GM23338 (cell line): ENCODE data around the gene BCAS3. TPM values are rescaled to one million over a fixed set of nuclear protein-coding genes. Genes with fewer than 3 reads are reported as not detected.

Experiments
- ATAC-seq: fragments of 200-7000 bp; cut with Tn5 transposase; 3 replicates; pipeline ENCODE4 v1.9.1; 2020
- DNase-seq: peaks from one replicate; pipeline ENCODE4 v3.0.0-alpha.2; 2015; ENCODE audit warnings: low spot score
- H2AFZ ChIP-seq: fragments of 200-600 bp; sonication (generic); 2 replicates; pipeline ENCODE4 v1.8.0; 2016; ENCODE audit warnings: antibody characterized with exemption, mild to moderate bottlenecking, moderate library complexity
- H3F3A ChIP-seq: fragments of 200-600 bp; sonication (generic); replicated peaks from 2 replicates; pipeline ENCODE4 v1.8.0; 2017; ENCODE audit warnings: antibody characterized with exemption, mixed run types, low read depth
- H3K27ac ChIP-seq: fragments of 200-600 bp; sonication (generic); 2 replicates; pipeline ENCODE4 v1.6.1; 2016; ENCODE audit warnings: low read depth
- H3K27me3 ChIP-seq: fragments of 200-600 bp; sonication (generic); 2 replicates; pipeline ENCODE4 v1.8.0; 2016; ENCODE audit warnings: mild to moderate bottlenecking, mixed run types, moderate library complexity; ENCODE audit not compliant: insufficient read depth
- H3K36me3 ChIP-seq: fragments of 200-600 bp; sonication (generic); 2 replicates; pipeline ENCODE4 v1.8.0; 2016; ENCODE audit warnings: mild to moderate bottlenecking; ENCODE audit not compliant: insufficient read depth
- H3K4me1 ChIP-seq: fragments of 200-600 bp; sonication (generic); 2 replicates; pipeline ENCODE4 v1.8.0; 2016; ENCODE audit warnings: mild to moderate bottlenecking, moderate library complexity; ENCODE audit not compliant: insufficient read depth
- H3K4me2 ChIP-seq: fragments of 200-600 bp; sonication (generic); 2 replicates; pipeline ENCODE4 v1.7.1; 2017; ENCODE audit warnings: mixed run types
- H3K4me3 ChIP-seq: fragments of 200-600 bp; sonication (generic); 2 replicates; pipeline ENCODE4 v1.6.1; 2016; ENCODE audit warnings: mixed run types
- H3K79me2 ChIP-seq: fragments of 200-600 bp; sonication (generic); replicated peaks from 2 replicates; pipeline ENCODE4 v1.8.0; 2017; ENCODE audit warnings: mild to moderate bottlenecking; ENCODE audit not compliant: insufficient read depth
- H3K9me2 ChIP-seq: fragments of 200-600 bp; sonication (generic); 2 replicates; pipeline ENCODE4 v1.8.0; 2017; ENCODE audit not compliant: insufficient read depth
- H4K20me1 ChIP-seq: fragments of 200-600 bp; sonication (generic); replicated peaks from 2 replicates; pipeline ENCODE4 v1.8.0; 2017; ENCODE audit warnings: mild to moderate bottlenecking; ENCODE audit not compliant: insufficient read depth
- H3K27ac Mint-ChIP-seq: 2 replicates; pipeline ENCODE4 v1.8.0; 2020; ENCODE audit warnings: inconsistent platforms, mild to moderate bottlenecking, moderate library complexity, mixed read lengths
- H3K27me3 Mint-ChIP-seq: 3 replicates; pipeline ENCODE4 v1.8.0; 2022; ENCODE audit warnings: low read depth, mild to moderate bottlenecking, moderate library complexity, mixed read lengths, inconsistent platforms; ENCODE audit not compliant: insufficient read depth, poor library complexity
- H3K36me3 Mint-ChIP-seq: 3 replicates; pipeline ENCODE4 v1.8.0; 2021; ENCODE audit warnings: low read depth, mild to moderate bottlenecking, inconsistent platforms, moderate library complexity, mixed read lengths
- H3K4me1 Mint-ChIP-seq: 3 replicates; pipeline ENCODE4 v1.8.0; 2020; ENCODE audit warnings: mild to moderate bottlenecking, inconsistent platforms, mixed read lengths
- H3K4me3 Mint-ChIP-seq: 3 replicates; pipeline ENCODE4 v1.8.0; 2021; ENCODE audit warnings: moderate library complexity, mild to moderate bottlenecking, inconsistent platforms, mixed read lengths
- H3K9me3 Mint-ChIP-seq: 3 replicates; pipeline ENCODE4 v1.8.0; 2020; ENCODE audit warnings: moderate library complexity, mild to moderate bottlenecking, inconsistent platforms, mixed read lengths
- EZH2 ChIP-seq: fragments of 200-600 bp; sonication (generic); IDR thresholded peaks from one replicate; pipeline ENCODE4 v1.8.0; 2017; ENCODE audit warnings: antibody characterized with exemption, mild to moderate bottlenecking, low read depth; ENCODE audit not compliant: unreplicated experiment
- EZH2phosphoT487 ChIP-seq: fragments of 200-600 bp; sonication (generic); IDR thresholded peaks from one replicate; pipeline ENCODE4 v1.8.1; 2018; ENCODE audit warnings: antibody characterized with exemption; ENCODE audit not compliant: unreplicated experiment
- STAT1 ChIP-seq: IDR thresholded peaks from one replicate; pipeline ENCODE4 v1.6.1; 2016; ENCODE audit warnings: antibody characterized with exemption; ENCODE audit not compliant: unreplicated experiment
- ZNF114 ChIP-seq: fragments of 250-450 bp; sonication (Bioruptor Pico); IDR thresholded peaks from 2 replicates; pipeline ENCODE4 v1.5.0; 2020; ENCODE audit warnings: mild to moderate bottlenecking, moderate library complexity
- polyA plus RNA-seq: library from polyadenylated mRNA; unstranded; fragments of >200 nt; fragmentation: Nextera tagmentation; extraction: Ambion mirVana; gene quantifications from 2 replicates; pipeline ENCODE4 v1.2.1, GENCODE V29; 2016
- total RNA-seq: library from RNA; depleted of rRNA; stranded (reverse); fragments of >200 nt; shearing (Covaris generic); gene quantifications from 2 replicates; pipeline ENCODE4 v1.2.3, GENCODE V29; 2014
- TF ChIP-seq, protein P1 (sequence below): fragments of 250-450 bp; sonication (Bioruptor Pico); IDR thresholded peaks from 2 replicates; pipeline ENCODE4 v1.5.0; 2020; ENCODE audit warnings: mild to moderate bottlenecking, moderate library complexity
- TF ChIP-seq, protein P2 (sequence below), 2 experiments: fragments of 200-600 bp in 1 of 2; sonication (generic) in 1 of 2; conservative IDR thresholded peaks; 2 replicates each; pipeline versions ENCODE4 v1.5.1 to v1.6.1; 2016 to 2017; ENCODE audit warnings: antibody characterized with exemption in 2 of 2, low read depth in 2 of 2, mild to moderate bottlenecking in 2 of 2, moderate library complexity in 1 of 2
- TF ChIP-seq, protein P3 (sequence below): IDR thresholded peaks from one replicate; pipeline ENCODE4 v1.6.1; 2018; ENCODE audit warnings: antibody characterized with exemption; ENCODE audit not compliant: unreplicated experiment

The BCAS3 gene
- total and polyA plus RNA-seq, 2 experiments from 2014 or later, result 8.2 to 28.0 TPM

DNA sequence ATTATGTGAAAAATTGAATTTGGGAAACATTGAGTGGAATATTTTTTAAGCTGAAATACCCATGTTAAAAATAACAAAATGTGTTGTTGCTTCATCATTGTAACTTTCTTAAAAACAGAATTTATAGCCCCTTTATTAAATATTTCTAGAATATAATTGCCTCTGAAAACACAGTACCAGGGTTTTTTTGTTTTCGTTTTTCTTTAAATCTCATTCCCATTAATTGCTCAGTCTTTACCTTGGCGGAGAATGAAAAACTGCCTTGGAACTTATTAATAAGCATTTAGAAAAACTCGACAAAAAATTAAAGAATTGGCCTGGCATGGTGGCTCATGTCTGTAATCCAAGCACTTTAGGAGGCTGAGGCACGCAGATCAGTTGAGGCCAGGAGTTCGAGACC, 526.8 kb downstream of the BCAS3 start (continued):
- TF ChIP-seq, protein P1, sequence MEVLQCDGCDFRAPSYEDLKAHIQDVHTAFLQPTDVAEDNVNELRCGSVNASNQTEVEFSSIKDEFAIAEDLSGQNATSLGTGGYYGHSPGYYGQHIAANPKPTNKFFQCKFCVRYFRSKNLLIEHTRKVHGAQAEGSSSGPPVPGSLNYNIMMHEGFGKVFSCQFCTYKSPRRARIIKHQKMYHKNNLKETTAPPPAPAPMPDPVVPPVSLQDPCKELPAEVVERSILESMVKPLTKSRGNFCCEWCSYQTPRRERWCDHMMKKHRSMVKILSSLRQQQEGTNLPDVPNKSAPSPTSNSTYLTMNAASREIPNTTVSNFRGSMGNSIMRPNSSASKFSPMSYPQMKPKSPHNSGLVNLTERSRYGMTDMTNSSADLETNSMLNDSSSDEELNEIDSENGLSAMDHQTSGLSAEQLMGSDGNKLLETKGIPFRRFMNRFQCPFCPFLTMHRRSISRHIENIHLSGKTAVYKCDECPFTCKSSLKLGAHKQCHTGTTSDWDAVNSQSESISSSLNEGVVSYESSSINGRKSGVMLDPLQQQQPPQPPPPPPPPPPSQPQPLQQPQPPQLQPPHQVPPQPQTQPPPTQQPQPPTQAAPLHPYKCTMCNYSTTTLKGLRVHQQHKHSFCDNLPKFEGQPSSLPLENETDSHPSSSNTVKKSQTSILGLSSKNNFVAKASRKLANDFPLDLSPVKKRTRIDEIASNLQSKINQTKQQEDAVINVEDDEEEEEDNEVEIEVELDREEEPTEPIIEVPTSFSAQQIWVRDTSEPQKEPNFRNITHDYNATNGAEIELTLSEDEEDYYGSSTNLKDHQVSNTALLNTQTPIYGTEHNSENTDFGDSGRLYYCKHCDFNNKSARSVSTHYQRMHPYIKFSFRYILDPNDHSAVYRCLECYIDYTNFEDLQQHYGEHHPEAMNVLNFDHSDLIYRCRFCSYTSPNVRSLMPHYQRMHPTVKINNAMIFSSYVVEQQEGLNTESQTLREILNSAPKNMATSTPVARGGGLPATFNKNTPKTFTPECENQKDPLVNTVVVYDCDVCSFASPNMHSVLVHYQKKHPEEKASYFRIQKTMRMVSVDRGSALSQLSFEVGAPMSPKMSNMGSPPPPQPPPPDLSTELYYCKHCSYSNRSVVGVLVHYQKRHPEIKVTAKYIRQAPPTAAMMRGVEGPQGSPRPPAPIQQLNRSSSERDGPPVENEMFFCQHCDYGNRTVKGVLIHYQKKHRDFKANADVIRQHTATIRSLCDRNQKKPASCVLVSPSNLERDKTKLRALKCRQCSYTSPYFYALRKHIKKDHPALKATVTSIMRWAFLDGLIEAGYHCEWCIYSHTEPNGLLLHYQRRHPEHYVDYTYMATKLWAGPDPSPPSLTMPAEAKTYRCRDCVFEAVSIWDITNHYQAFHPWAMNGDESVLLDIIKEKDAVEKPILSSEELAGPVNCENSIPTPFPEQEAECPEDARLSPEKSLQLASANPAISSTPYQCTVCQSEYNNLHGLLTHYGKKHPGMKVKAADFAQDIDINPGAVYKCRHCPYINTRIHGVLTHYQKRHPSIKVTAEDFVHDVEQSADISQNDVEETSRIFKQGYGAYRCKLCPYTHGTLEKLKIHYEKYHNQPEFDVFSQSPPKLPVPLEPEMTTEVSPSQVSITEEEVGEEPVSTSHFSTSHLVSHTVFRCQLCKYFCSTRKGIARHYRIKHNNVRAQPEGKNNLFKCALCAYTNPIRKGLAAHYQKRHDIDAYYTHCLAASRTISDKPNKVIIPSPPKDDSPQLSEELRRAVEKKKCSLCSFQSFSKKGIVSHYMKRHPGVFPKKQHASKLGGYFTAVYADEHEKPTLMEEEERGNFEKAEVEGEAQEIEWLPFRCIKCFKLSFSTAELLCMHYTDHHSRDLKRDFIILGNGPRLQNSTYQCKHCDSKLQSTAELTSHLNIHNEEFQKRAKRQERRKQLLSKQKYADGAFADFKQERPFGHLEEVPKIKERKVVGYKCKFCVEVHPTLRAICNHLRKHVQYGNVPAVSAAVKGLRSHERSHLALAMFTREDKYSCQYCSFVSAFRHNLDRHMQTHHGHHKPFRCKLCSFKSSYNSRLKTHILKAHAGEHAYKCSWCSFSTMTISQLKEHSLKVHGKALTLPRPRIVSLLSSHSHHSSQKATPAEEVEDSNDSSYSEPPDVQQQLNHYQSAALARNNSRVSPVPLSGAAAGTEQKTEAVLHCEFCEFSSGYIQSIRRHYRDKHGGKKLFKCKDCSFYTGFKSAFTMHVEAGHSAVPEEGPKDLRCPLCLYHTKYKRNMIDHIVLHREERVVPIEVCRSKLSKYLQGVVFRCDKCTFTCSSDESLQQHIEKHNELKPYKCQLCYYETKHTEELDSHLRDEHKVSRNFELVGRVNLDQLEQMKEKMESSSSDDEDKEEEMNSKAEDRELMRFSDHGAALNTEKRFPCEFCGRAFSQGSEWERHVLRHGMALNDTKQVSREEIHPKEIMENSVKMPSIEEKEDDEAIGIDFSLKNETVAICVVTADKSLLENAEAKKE (CRISPR knock-in tag), result no peak
- TF ChIP-seq EZH2phosphoT487, result no peak
- no peak for TF ChIP-seq STAT1
- no peak for TF ChIP-seq EZH2
- no peak for TF ChIP-seq ZNF114 (CRISPR knock-in tag)

DNA sequence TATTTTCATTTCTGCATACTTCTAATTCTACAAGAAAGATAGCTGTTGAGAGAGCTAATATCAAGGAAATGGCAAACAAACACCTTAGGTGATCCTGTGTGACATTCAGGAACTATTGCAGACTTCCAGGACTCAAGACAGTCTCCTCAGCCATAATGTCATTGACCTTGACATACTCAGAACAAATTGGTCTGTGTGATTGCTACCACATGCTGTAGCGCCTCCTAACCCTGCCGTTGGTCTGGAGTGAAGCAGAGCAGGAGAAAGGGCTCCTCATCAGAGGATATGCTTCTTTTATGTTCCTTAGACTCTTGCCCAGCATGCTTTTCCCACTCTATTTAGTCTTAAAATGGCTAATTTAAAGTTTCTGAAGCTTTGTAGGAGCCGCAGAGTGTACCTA, 527.8 kb downstream of the BCAS3 start:
- no peak for TF ChIP-seq STAT1
- TF ChIP-seq, protein P2, sequence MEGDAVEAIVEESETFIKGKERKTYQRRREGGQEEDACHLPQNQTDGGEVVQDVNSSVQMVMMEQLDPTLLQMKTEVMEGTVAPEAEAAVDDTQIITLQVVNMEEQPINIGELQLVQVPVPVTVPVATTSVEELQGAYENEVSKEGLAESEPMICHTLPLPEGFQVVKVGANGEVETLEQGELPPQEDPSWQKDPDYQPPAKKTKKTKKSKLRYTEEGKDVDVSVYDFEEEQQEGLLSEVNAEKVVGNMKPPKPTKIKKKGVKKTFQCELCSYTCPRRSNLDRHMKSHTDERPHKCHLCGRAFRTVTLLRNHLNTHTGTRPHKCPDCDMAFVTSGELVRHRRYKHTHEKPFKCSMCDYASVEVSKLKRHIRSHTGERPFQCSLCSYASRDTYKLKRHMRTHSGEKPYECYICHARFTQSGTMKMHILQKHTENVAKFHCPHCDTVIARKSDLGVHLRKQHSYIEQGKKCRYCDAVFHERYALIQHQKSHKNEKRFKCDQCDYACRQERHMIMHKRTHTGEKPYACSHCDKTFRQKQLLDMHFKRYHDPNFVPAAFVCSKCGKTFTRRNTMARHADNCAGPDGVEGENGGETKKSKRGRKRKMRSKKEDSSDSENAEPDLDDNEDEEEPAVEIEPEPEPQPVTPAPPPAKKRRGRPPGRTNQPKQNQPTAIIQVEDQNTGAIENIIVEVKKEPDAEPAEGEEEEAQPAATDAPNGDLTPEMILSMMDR (conservative IDR thresholded peaks at IDR 0.05; ENCODE audit: low read depth in 2 of 2), result peak in 1 of 2 experiments; percentile 37; a peak in 2 of 4 replicates
- TF ChIP-seq, protein P3, sequence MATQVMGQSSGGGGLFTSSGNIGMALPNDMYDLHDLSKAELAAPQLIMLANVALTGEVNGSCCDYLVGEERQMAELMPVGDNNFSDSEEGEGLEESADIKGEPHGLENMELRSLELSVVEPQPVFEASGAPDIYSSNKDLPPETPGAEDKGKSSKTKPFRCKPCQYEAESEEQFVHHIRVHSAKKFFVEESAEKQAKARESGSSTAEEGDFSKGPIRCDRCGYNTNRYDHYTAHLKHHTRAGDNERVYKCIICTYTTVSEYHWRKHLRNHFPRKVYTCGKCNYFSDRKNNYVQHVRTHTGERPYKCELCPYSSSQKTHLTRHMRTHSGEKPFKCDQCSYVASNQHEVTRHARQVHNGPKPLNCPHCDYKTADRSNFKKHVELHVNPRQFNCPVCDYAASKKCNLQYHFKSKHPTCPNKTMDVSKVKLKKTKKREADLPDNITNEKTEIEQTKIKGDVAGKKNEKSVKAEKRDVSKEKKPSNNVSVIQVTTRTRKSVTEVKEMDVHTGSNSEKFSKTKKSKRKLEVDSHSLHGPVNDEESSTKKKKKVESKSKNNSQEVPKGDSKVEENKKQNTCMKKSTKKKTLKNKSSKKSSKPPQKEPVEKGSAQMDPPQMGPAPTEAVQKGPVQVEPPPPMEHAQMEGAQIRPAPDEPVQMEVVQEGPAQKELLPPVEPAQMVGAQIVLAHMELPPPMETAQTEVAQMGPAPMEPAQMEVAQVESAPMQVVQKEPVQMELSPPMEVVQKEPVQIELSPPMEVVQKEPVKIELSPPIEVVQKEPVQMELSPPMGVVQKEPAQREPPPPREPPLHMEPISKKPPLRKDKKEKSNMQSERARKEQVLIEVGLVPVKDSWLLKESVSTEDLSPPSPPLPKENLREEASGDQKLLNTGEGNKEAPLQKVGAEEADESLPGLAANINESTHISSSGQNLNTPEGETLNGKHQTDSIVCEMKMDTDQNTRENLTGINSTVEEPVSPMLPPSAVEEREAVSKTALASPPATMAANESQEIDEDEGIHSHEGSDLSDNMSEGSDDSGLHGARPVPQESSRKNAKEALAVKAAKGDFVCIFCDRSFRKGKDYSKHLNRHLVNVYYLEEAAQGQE, result no peak
- Mint-ChIP-seq H3K9me3 (no peaks in the 10 kb centered on the region), H3K27ac (no peak overlapping the region), H3K36me3 (no peaks in the 10 kb centered on the region), H3K27me3 (no peaks in the 10 kb centered on the region), H3K4me1 (peaks cover 21% of the 10 kb centered on the region), H3K4me3 (no peak overlapping the region)
- no peak overlapping the region for H3K27ac ChIP-seq
- H2AFZ ChIP-seq, result no peak overlapping the region
- no peaks in the 10 kb centered on the region for H3K79me2 ChIP-seq
- no peaks in the 10 kb centered on the region for H4K20me1 ChIP-seq
- no peak overlapping the region for H3K4me3 ChIP-seq
- peaks cover 12% of the 10 kb centered on the region for H3K4me1 ChIP-seq
- no peaks in the 10 kb centered on the region for H3K9me2 ChIP-seq
- peak; percentile 52 for ATAC-seq
- H3F3A ChIP-seq, result no peaks in the 10 kb centered on the region
- DNase-seq, result no peak
- H3K36me3 ChIP-seq, result no peaks in the 10 kb centered on the region
- no peaks in the 10 kb centered on the region for H3K27me3 ChIP-seq
- no peak overlapping the region for H3K4me2 ChIP-seq
